Fibroblast of lung (primary cell): ENCODE data around the gene ELMO1.

Source experiments
- EZH2 ChIP-seq: IDR thresholded peaks from 2 replicates; pipeline ENCODE4 v1.5.1; 2012; ENCODE audit warnings: low read length, control low read depth, mild to moderate bottlenecking; ENCODE audit errors: missing control alignments
- TF ChIP-seq, protein P1 (sequence below), 2 donors: IDR thresholded peaks in 1 of 2; conservative IDR thresholded peaks in 1 of 2; 1 replicate in 1 of 2; 2 replicates in 1 of 2; pipeline ENCODE4 v1.5.1; 2011 to 2012; ENCODE audit warnings: low read length in 2 of 2, control low read depth in 1 of 2, inconsistent platforms in 1 of 2, low read depth in 1 of 2, mild to moderate bottlenecking in 1 of 2

DNA sequence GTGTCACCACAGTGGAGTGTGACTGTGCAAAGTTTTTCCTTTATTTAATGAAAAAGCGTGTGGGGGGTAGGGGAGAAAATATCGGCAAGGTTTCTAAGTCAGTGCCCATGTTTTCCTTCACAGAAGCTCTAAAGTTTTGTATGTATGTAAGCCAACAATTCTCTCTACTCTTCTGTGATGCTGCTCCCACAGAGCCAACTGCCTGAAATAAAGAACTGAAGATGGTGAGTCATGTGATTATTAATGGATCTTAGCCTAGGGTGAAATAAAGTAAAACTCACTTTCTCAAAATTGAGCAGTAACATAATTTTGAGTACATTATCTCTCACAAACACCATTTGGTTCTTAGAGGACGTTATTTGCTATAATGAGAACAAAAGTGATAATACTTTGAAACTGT lies 143.7 kb downstream of the ELMO1 start:
- TF ChIP-seq, protein P1, sequence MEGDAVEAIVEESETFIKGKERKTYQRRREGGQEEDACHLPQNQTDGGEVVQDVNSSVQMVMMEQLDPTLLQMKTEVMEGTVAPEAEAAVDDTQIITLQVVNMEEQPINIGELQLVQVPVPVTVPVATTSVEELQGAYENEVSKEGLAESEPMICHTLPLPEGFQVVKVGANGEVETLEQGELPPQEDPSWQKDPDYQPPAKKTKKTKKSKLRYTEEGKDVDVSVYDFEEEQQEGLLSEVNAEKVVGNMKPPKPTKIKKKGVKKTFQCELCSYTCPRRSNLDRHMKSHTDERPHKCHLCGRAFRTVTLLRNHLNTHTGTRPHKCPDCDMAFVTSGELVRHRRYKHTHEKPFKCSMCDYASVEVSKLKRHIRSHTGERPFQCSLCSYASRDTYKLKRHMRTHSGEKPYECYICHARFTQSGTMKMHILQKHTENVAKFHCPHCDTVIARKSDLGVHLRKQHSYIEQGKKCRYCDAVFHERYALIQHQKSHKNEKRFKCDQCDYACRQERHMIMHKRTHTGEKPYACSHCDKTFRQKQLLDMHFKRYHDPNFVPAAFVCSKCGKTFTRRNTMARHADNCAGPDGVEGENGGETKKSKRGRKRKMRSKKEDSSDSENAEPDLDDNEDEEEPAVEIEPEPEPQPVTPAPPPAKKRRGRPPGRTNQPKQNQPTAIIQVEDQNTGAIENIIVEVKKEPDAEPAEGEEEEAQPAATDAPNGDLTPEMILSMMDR (conservative IDR thresholded peaks at IDR 0.05 in 1 of 2, IDR thresholded peaks at IDR 0.05 in 1 of 2; ENCODE audit: low read depth in 1 of 2, low read length in 2 of 2), result no peak
- no peak for TF ChIP-seq EZH2
